Measurements from ENCODE around the gene ZNF557.

GRCh38 chr19:7098096-7098495 lies 28.6 kb downstream of the ZNF557 start:
- TF ChIP-seq CTCF (IDR thresholded peaks at IDR 0.05) (no peak), EP300 (IDR thresholded peaks at IDR 0.05; ENCODE audit: low read depth) (no peak)
